Measurements from ENCODE around the gene PCDHB4.

- no peak for TF ChIP-seq CTCF (IDR thresholded peaks at IDR 0.05)
- TF ChIP-seq POLR2A (IDR thresholded peaks at IDR 0.05): no peak
Measured at GRCh38 chr5:141149812-141150211, 28.2 kb downstream of the PCDHB4 start, which contains the start of gene PCDHB6.

Measured in vagina (tissue), 2 donors.